ENCODE measurements around the gene TTC7B. TPM values are rescaled to one million over a fixed set of nuclear protein-coding genes. Genes with fewer than 3 reads are reported as not detected.

TTC7B gene
- total and polyA plus RNA-seq, 2 experiments from 2014 or later, result 7.9 to 28.6 TPM

DNA sequence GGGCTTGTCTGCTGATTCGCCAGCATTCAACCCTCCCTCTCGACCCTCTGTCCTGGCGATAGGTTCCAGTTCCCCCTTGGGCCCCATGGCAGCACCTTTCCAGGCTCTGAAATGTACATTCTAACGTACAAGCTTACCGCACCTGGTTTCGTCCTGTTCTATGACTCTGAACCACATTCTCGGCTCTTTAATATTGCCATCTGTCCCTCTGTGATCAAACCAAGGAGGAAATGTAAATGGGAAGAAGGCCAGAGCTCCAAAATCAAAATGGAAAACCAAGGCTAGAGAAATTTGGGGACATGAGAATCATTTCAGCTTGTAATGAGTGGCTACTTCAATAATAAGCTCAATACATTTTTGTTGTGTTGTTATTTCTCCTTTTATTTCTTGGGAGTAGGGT is 117.2 kb downstream of the TTC7B start:
- no peak overlapping the region for H3K27ac ChIP-seq (ENCODE audit: low read depth)
- ATAC-seq, result no peak
- TF ChIP-seq JUNB (IDR thresholded peaks at IDR 0.05; ENCODE audit: unreplicated experiment), result no peak
- TF ChIP-seq STAT1 (IDR thresholded peaks at IDR 0.05; ENCODE audit: unreplicated experiment), result no peak
- no peak for TF ChIP-seq ETS1 (IDR thresholded peaks at IDR 0.05)
- no peak for TF ChIP-seq EZH2phosphoT487 (IDR thresholded peaks at IDR 0.05; ENCODE audit: unreplicated experiment)
- no peak for TF ChIP-seq ZNF114 (CRISPR knock-in tag; IDR thresholded peaks at IDR 0.05)
- no peak for TF ChIP-seq EZH2 (IDR thresholded peaks at IDR 0.05; ENCODE audit: low read depth, unreplicated experiment)
- TF ChIP-seq, protein P1, sequence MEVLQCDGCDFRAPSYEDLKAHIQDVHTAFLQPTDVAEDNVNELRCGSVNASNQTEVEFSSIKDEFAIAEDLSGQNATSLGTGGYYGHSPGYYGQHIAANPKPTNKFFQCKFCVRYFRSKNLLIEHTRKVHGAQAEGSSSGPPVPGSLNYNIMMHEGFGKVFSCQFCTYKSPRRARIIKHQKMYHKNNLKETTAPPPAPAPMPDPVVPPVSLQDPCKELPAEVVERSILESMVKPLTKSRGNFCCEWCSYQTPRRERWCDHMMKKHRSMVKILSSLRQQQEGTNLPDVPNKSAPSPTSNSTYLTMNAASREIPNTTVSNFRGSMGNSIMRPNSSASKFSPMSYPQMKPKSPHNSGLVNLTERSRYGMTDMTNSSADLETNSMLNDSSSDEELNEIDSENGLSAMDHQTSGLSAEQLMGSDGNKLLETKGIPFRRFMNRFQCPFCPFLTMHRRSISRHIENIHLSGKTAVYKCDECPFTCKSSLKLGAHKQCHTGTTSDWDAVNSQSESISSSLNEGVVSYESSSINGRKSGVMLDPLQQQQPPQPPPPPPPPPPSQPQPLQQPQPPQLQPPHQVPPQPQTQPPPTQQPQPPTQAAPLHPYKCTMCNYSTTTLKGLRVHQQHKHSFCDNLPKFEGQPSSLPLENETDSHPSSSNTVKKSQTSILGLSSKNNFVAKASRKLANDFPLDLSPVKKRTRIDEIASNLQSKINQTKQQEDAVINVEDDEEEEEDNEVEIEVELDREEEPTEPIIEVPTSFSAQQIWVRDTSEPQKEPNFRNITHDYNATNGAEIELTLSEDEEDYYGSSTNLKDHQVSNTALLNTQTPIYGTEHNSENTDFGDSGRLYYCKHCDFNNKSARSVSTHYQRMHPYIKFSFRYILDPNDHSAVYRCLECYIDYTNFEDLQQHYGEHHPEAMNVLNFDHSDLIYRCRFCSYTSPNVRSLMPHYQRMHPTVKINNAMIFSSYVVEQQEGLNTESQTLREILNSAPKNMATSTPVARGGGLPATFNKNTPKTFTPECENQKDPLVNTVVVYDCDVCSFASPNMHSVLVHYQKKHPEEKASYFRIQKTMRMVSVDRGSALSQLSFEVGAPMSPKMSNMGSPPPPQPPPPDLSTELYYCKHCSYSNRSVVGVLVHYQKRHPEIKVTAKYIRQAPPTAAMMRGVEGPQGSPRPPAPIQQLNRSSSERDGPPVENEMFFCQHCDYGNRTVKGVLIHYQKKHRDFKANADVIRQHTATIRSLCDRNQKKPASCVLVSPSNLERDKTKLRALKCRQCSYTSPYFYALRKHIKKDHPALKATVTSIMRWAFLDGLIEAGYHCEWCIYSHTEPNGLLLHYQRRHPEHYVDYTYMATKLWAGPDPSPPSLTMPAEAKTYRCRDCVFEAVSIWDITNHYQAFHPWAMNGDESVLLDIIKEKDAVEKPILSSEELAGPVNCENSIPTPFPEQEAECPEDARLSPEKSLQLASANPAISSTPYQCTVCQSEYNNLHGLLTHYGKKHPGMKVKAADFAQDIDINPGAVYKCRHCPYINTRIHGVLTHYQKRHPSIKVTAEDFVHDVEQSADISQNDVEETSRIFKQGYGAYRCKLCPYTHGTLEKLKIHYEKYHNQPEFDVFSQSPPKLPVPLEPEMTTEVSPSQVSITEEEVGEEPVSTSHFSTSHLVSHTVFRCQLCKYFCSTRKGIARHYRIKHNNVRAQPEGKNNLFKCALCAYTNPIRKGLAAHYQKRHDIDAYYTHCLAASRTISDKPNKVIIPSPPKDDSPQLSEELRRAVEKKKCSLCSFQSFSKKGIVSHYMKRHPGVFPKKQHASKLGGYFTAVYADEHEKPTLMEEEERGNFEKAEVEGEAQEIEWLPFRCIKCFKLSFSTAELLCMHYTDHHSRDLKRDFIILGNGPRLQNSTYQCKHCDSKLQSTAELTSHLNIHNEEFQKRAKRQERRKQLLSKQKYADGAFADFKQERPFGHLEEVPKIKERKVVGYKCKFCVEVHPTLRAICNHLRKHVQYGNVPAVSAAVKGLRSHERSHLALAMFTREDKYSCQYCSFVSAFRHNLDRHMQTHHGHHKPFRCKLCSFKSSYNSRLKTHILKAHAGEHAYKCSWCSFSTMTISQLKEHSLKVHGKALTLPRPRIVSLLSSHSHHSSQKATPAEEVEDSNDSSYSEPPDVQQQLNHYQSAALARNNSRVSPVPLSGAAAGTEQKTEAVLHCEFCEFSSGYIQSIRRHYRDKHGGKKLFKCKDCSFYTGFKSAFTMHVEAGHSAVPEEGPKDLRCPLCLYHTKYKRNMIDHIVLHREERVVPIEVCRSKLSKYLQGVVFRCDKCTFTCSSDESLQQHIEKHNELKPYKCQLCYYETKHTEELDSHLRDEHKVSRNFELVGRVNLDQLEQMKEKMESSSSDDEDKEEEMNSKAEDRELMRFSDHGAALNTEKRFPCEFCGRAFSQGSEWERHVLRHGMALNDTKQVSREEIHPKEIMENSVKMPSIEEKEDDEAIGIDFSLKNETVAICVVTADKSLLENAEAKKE (CRISPR knock-in tag; IDR thresholded peaks at IDR 0.05), result no peak
- TF ChIP-seq NANOG (IDR thresholded peaks at IDR 0.05; ENCODE audit: borderline replicate concordance), result no peak
- TF ChIP-seq, protein P2, sequence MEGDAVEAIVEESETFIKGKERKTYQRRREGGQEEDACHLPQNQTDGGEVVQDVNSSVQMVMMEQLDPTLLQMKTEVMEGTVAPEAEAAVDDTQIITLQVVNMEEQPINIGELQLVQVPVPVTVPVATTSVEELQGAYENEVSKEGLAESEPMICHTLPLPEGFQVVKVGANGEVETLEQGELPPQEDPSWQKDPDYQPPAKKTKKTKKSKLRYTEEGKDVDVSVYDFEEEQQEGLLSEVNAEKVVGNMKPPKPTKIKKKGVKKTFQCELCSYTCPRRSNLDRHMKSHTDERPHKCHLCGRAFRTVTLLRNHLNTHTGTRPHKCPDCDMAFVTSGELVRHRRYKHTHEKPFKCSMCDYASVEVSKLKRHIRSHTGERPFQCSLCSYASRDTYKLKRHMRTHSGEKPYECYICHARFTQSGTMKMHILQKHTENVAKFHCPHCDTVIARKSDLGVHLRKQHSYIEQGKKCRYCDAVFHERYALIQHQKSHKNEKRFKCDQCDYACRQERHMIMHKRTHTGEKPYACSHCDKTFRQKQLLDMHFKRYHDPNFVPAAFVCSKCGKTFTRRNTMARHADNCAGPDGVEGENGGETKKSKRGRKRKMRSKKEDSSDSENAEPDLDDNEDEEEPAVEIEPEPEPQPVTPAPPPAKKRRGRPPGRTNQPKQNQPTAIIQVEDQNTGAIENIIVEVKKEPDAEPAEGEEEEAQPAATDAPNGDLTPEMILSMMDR (conservative IDR thresholded peaks at IDR 0.05; ENCODE audit: low read depth in 2 of 2), result no peak
- TF ChIP-seq CREB1 (CRISPR knock-in tag; IDR thresholded peaks at IDR 0.05; ENCODE audit: low read depth), result no peak
- no peak for TF ChIP-seq ZNF331 (CRISPR knock-in tag; IDR thresholded peaks at IDR 0.05; ENCODE audit: low read depth)
- TF ChIP-seq POLR2AphosphoS5 (IDR thresholded peaks at IDR 0.05; ENCODE audit: low read depth), result no peak
- no peak for TF ChIP-seq REST (IDR thresholded peaks at IDR 0.05; ENCODE audit: unreplicated experiment)

More for the DNA sequence above, 117.2 kb downstream of the TTC7B start:
- Mint-ChIP-seq H3K4me1 (peaks cover 24% of the 10 kb centered on the region), H3K36me3 (ENCODE audit: low read depth) (no peaks in the 10 kb centered on the region), H3K4me3 (no peak overlapping the region), H3K9me3 (no peaks in the 10 kb centered on the region), H3K27me3 (ENCODE audit: insufficient read depth, low read depth, poor library complexity) (peaks cover 9% of the 10 kb centered on the region), H3K27ac (no peak overlapping the region; the same call in 1 of the 2 replicates)
- no peak overlapping the region for H3K4me3 ChIP-seq
- H3K4me2 ChIP-seq, result no peak overlapping the region
- no peaks in the 10 kb centered on the region for H3K27me3 ChIP-seq (ENCODE audit: insufficient read depth)
- no peak overlapping the region for H2AFZ ChIP-seq
- H3F3A ChIP-seq (replicated peaks; ENCODE audit: low read depth), result peaks cover 5% of the 10 kb centered on the region; the same call in 1 of the 2 replicates
- no peaks in the 10 kb centered on the region for H3K79me2 ChIP-seq (replicated peaks; ENCODE audit: insufficient read depth)
- no peaks in the 10 kb centered on the region for H3K4me1 ChIP-seq (ENCODE audit: insufficient read depth)
- H4K20me1 ChIP-seq (replicated peaks; ENCODE audit: insufficient read depth), result peaks cover 6% of the 10 kb centered on the region; the same call in 1 of the 2 replicates
- no peaks in the 10 kb centered on the region for H3K9me2 ChIP-seq (ENCODE audit: insufficient read depth)
- DNase-seq (ENCODE audit: low spot score), result no peak
- H3K36me3 ChIP-seq (ENCODE audit: insufficient read depth), result no peaks in the 10 kb centered on the region

All from GM23338 (cell line).